Lung (tissue), 12 donors: ENCODE results near the gene IL1RAPL1. TPM values are rescaled to one million over a fixed set of nuclear protein-coding genes. Genes with fewer than 3 reads are reported as not detected.

Experiments
- ATAC-seq: fragments of 200-7000 bp; cut with Tn5 transposase; one replicate; pipeline ENCODE4 v1.9.1; 2020; ENCODE audit warnings: moderate number of reproducible peaks; ENCODE audit not compliant: insufficient read depth, low FRiP score
- DNase-seq, 3 donors: peaks; one replicate each; pipeline ENCODE4 v3.0.0-alpha.2; 2013 to 2017
- H3K27ac ChIP-seq, 2 donors: one replicate each; pipeline ENCODE4 v1.5.1; 2013; ENCODE audit warnings: mild to moderate bottlenecking in 2 of 2, moderate library complexity in 2 of 2, control low read depth in 1 of 2, inconsistent platforms in 1 of 2, low read depth in 1 of 2, low read length in 1 of 2
- H3K27me3 ChIP-seq, 3 donors: one replicate each; pipeline ENCODE4 v1.5.1; 2013; ENCODE audit warnings: low read length in 2 of 3; ENCODE audit not compliant: control insufficient read depth in 3 of 3, insufficient read depth in 3 of 3
- H3K36me3 ChIP-seq, 4 donors: one replicate each; pipeline ENCODE4 v1.5.1; 2013; ENCODE audit warnings: low read length in 4 of 4, mild to moderate bottlenecking in 1 of 4, moderate library complexity in 1 of 4; ENCODE audit not compliant: control insufficient read depth in 4 of 4, insufficient read depth in 4 of 4
- H3K4me1 ChIP-seq, 5 donors: one replicate each; pipeline ENCODE4 v1.5.1; 2013; ENCODE audit warnings: low read length in 5 of 5, mild to moderate bottlenecking in 2 of 5, moderate library complexity in 1 of 5; ENCODE audit not compliant: control insufficient read depth in 5 of 5, insufficient read depth in 5 of 5
- H3K4me3 ChIP-seq: one replicate; pipeline ENCODE4 v1.5.1; 2013; ENCODE audit warnings: mild to moderate bottlenecking, control low read depth, moderate library complexity
- H3K9ac ChIP-seq, 2 donors: one replicate each; pipeline ENCODE4 v1.5.1; 2013; ENCODE audit warnings: low read length in 2 of 2, control low read depth in 1 of 2; ENCODE audit not compliant: insufficient read depth in 1 of 2
- H3K9me3 ChIP-seq, 4 donors: one replicate each; pipeline ENCODE4 v1.5.1; 2013; ENCODE audit warnings: low read length in 3 of 4, mild to moderate bottlenecking in 1 of 4, moderate library complexity in 1 of 4; ENCODE audit not compliant: control insufficient read depth in 4 of 4, insufficient read depth in 3 of 4
- WGBS, 2 donors: extraction: QIAGEN DNeasy Blood & Tissue Kit; methylation state at CpG; one replicate each; pipeline ENCODE4 v1.1.7; 2013; 5-methylcytosine and 5-hydroxymethylcytosine counted together
- polyA plus RNA-seq, 2 donors: library from polyadenylated mRNA; stranded (reverse); fragments of 200-250 nt; gene quantifications; one replicate each; pipeline ENCODE4 v1.2.1, GENCODE V29; 2013
- total RNA-seq, 2 donors: library from RNA; depleted of rRNA in 1 of 2; stranded (reverse); fragments of >200 nt in 1 of 2; gene quantifications; one replicate each; pipeline ENCODE4 v1.2.1, GENCODE V29; 2014 to 2021
- TF ChIP-seq, protein P1 (sequence below): IDR thresholded peaks from 2 replicates; pipeline ENCODE4 v1.5.1; 2012; ENCODE audit warnings: mild to moderate bottlenecking; ENCODE audit errors: control extremely low read depth, extremely low read depth
- donor health status: control.
- donor health status: control.
- donor health status: Bipolar disorder and iron deficiency.
- donor health status: healthy.
- donor health status: DM: yes; HTN: yes; CAD: no.

IL1RAPL1 gene
- total and polyA plus RNA-seq, 4 donors = 2.2 TPM; not detected in 3

DNA sequence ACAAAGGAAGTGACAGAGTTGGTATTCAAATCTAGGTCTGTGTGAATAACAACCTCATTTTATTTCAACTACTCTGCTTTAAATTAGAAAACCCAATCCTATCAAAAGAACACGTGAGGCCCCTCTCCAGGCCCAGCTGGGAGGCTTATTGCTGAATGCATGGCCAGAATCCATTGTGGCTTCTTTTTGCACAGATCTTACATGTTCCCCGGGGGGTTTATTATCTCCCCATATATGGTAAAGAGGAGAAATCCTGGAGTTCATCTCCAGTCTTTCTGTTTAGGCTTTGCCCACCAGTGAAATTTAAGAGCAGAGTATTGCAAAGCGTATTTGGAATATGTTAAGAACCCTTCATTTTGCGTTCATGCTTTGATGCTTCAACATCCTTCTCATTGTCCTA is 655.6 kb downstream of the IL1RAPL1 start:
- no peaks in the 10 kb centered on the region for H3K9me3 ChIP-seq
- TF ChIP-seq, protein P1, sequence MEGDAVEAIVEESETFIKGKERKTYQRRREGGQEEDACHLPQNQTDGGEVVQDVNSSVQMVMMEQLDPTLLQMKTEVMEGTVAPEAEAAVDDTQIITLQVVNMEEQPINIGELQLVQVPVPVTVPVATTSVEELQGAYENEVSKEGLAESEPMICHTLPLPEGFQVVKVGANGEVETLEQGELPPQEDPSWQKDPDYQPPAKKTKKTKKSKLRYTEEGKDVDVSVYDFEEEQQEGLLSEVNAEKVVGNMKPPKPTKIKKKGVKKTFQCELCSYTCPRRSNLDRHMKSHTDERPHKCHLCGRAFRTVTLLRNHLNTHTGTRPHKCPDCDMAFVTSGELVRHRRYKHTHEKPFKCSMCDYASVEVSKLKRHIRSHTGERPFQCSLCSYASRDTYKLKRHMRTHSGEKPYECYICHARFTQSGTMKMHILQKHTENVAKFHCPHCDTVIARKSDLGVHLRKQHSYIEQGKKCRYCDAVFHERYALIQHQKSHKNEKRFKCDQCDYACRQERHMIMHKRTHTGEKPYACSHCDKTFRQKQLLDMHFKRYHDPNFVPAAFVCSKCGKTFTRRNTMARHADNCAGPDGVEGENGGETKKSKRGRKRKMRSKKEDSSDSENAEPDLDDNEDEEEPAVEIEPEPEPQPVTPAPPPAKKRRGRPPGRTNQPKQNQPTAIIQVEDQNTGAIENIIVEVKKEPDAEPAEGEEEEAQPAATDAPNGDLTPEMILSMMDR = no peak
- no peak overlapping the region for H3K9ac ChIP-seq
- no peaks in the 10 kb centered on the region for H3K4me1 ChIP-seq
- H3K4me3 ChIP-seq = no peak overlapping the region
- no peak overlapping the region for H3K27ac ChIP-seq
- 68 to 98% methylated on average over 4 of the region's 4 CpGs for WGBS, 2 donors
- H3K36me3 ChIP-seq = no peaks in the 10 kb centered on the region
- ATAC-seq (no peak), DNase-seq (no peak)
- no peaks in the 10 kb centered on the region for H3K27me3 ChIP-seq

DNA sequence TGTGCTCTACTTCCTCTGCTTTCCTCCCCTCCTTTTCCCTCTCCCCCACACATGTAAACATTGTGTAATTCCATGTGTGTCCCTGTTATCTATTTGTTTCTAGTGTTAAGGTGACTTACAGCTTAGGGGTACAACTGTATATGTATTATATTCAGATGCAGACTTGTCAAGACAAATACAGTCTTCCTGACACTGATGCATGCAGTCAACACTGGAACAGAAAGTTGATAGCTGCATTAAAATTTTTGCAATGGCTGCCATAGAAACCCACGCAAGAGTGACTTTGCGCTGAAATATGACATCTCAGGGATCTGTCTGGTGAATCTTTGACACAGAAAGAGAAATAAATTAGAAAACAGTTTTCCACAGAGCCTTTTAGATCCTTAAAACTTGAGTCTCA is 656.7 kb downstream of the IL1RAPL1 start:
- Histone ChIP-seq H3K4me3 (no peak overlapping the region), H3K4me1 (no peaks in the 10 kb centered on the region), H3K36me3 (no peaks in the 10 kb centered on the region), H3K27ac (no peak overlapping the region), H3K9ac (no peak overlapping the region), H3K9me3 (no peaks in the 10 kb centered on the region), H3K27me3 (no peaks in the 10 kb centered on the region)
- WGBS, 2 donors = 84 to 97% methylated on average over 2 of the region's 2 CpGs
- no peak for ATAC-seq
- no peak for DNase-seq
- TF ChIP-seq, protein P1 = no peak

DNA sequence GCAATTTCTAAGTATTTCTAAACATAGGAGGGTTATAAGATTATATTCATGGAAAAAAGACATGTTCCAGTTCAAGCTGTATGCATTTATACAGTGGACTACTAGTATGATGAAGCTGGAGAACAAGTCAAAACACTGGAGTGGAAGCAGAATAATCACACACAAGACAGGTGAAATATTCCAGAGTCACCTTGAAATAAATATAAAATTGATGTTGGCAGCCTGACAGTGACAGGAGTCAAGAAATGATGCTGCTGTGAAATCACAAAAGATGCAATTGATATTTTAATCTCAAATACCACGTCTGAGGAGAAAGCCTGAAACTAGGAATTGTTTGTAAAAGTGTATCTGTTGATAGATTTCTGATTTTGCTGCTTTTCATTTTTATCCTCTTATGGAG is 667.3 kb downstream of the IL1RAPL1 start:
- 33 to 61% methylated on average over 1 of the region's 1 CpG for WGBS, 2 donors
- no peak overlapping the region for H3K27ac ChIP-seq
- ATAC-seq (no peak), DNase-seq (no peak)
- H3K9ac ChIP-seq = no peak overlapping the region
- TF ChIP-seq, protein P1 = no peak
- H3K9me3 ChIP-seq = no peaks in the 10 kb centered on the region
- H3K4me1 ChIP-seq = peaks cover 0 to 5% (median 0%) of the 10 kb centered on the region in 5 donors
- no peaks in the 10 kb centered on the region for H3K36me3 ChIP-seq
- H3K4me3 ChIP-seq = no peak overlapping the region
- H3K27me3 ChIP-seq = peaks cover 0 to 6% (median 2%) of the 10 kb centered on the region in 3 donors

DNA sequence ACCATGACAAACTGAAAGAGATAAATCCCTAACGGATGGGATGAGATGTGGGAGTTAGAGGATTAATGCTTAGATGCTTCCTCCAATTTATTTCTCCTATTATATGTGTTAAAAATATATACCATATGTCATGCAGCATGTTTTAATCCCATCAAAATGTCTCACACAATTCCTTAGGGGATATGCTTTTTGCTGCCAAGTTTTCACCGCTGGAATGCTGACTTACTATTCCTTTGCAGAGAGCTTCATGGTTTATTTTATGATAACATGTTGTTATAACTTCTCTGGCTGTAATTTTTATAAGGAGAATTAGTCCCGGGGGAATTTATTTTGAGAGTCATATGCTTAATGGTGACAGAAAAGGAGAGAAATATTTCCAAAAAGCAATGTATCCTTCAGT is 670.3 kb downstream of the IL1RAPL1 start:
- H3K27me3 ChIP-seq = peaks cover 0 to 6% (median 0%) of the 10 kb centered on the region in 3 donors
- no peak overlapping the region for H3K9ac ChIP-seq
- H3K4me1 ChIP-seq = peaks cover 0 to 5% (median 0%) of the 10 kb centered on the region in 5 donors
- no peak overlapping the region for H3K27ac ChIP-seq
- 45 to 64% methylated on average over 3 of the region's 3 CpGs for WGBS, 2 donors
- H3K36me3 ChIP-seq = no peaks in the 10 kb centered on the region
- H3K9me3 ChIP-seq = no peaks in the 10 kb centered on the region
- ATAC-seq = no peak
- H3K4me3 ChIP-seq = no peak overlapping the region
- peak; percentile 27 to 78 (median 74) for DNase-seq
- TF ChIP-seq, protein P1 = no peak
